HUDEP-2 (cell line): ENCODE results near the gene SHKBP1.
A peak's percentile ranks its signal among the peaks of the same experiment; 100 is the strongest.
"Not testable (repeated sequence)": the region's sequence is repeated elsewhere in the genome, so short reads cannot be mapped to it uniquely, and the experiment has no call there.

Experiments
- DNase-seq, 76 experiments: peaks; one replicate each; lab custom pipeline; 2025; ENCODE audit not compliant: unreplicated experiment in 76 of 76; lab: John Stamatoyannopoulos, UW

Gene SHKBP1, protein sequence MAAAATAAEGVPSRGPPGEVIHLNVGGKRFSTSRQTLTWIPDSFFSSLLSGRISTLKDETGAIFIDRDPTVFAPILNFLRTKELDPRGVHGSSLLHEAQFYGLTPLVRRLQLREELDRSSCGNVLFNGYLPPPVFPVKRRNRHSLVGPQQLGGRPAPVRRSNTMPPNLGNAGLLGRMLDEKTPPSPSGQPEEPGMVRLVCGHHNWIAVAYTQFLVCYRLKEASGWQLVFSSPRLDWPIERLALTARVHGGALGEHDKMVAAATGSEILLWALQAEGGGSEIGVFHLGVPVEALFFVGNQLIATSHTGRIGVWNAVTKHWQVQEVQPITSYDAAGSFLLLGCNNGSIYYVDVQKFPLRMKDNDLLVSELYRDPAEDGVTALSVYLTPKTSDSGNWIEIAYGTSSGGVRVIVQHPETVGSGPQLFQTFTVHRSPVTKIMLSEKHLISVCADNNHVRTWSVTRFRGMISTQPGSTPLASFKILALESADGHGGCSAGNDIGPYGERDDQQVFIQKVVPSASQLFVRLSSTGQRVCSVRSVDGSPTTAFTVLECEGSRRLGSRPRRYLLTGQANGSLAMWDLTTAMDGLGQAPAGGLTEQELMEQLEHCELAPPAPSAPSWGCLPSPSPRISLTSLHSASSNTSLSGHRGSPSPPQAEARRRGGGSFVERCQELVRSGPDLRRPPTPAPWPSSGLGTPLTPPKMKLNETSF

DNA sequence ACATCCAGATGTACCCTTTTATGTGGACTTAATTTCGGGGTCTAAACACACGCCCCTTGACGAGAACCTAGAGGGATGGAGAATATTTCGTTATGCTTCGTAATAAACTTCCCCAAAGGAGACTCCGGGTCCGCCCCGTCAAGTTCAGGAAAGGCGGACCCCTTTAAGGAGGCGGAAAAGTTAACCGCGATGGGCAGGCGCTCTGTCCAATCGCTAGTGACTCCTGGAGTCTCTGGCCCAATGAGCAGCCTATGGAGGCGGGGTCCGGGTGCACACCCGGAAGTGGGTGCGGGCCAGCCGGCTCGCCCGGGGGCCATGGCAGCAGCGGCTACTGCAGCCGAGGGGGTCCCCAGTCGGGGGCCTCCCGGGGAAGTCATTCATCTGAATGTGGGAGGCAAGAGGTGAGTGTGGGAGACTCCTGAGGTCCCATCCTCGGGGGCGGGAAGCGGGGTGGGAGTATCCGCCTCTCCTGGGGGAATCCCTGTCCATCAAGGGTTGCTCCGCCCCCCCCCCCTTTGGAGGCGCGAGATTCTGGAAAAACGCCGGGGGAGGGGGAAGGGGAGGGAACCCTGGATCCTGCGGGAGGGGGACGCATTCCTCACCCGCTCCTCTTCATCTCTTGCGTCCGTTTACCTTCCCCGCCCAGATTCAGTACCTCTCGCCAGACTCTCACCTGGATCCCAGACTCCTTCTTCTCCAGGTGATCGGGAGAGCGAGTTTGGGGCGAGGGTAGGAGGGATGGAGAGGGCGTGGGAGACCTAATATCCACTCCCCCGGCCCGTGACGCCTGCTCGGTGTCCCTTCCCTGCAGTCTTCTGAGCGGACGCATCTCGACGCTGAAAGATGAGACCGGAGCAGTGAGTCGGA is at the start of gene SHKBP1:
Gene SHKBP1, plus strand, starts transcription at position 289 of the 867 bp plus-strand sequence. Its CDS starts 27 bp downstream, at position 316.
- peak in 75 of 76 experiments; percentile 74 to 98 (median 94) for DNase-seq

DNA sequence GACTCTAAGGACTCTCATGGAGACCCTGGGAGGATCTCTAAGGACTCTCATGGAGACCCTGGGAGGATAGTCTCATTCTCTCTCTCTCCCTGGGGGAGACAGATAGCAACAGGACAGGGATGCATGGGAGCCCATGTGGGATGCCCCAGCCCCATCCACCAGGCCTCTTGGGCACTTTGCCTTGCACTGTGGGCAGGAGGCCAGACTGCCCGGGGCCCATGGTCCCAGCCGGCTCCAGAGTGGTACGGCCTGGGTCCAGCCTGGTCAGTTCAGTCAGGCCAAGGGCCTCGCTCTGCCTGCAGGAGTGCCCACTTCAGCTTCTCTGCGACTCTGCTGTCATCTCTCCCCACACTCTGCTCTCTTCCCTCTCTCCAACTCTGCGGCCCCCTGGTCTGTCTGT is 48.6 kb upstream of the SHKBP1 start:
- no peak for DNase-seq

DNA sequence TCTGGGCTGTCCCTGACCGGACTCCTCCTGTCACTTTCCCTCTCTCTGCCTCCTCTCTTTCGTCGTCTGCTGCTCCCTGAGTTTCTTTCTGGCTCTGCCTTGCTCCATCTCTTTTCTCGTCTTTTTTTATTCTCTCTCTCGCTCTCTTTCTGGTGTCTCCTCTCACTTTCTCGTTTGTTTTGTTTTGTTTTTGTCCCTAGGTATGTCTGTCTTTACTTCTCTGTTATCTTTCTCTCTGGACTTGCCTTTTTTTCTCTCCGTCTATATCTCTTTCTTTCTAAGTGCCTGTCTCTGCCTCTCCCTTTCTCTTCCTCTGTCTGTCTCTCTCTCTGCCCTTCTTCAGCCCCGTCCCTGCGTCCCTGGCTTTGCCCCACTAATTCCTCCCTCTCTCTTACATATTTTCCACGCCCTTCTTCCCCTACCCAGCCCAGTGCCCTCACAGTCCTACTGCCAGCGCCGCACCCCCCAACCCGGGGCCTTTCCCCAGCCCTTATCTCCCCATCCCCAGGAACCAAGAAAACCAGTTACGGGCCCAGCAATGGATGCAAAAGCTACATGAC is 48.1 kb upstream of the SHKBP1 start:
- peak in 15 of 76 experiments; percentile 29 to 68 (median 54) for DNase-seq

DNA sequence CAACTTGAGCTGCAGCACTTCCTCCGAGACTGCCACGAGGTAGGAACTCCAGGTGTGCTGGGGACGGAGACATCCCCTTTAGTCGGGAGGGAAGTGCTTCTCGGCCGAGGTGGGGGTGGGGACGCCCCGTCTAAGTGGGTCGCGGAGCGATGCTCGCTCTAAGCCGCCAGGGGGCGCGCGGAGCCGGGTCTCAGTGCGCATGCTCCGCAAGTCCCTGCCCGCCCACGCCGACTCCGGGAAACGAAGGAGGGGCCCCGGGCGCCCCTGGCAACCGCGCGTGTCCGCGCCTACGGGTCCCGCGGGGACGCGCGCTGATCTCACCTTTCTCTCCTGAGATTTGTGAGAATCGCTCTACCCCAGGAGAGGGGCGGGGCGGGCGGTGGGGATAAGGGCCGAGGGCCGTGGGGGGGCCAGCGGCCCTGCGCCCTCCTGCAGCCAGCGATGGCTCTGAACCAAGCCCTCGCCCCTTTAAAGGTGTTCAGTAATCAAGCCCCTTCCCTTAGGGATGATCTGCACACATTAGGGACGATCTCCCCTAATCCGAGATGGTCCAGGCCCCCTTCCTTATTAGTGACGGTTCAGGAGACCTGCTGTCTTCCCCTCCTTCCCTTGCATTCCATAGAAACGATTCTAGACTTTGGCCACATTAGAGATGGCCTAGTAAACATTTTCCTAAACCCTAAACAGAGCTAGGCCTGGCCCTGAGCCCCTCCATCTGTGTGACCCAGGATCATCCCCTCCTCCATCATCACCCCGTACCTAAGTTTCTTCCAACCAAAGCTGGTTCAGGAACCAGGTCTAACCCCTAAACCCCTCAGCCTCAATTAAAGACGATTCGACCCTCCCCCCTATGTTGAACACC is 47.3 kb upstream of the SHKBP1 start:
- peak in 72 of 76 experiments; percentile 26 to 93 (median 81) for DNase-seq

DNA sequence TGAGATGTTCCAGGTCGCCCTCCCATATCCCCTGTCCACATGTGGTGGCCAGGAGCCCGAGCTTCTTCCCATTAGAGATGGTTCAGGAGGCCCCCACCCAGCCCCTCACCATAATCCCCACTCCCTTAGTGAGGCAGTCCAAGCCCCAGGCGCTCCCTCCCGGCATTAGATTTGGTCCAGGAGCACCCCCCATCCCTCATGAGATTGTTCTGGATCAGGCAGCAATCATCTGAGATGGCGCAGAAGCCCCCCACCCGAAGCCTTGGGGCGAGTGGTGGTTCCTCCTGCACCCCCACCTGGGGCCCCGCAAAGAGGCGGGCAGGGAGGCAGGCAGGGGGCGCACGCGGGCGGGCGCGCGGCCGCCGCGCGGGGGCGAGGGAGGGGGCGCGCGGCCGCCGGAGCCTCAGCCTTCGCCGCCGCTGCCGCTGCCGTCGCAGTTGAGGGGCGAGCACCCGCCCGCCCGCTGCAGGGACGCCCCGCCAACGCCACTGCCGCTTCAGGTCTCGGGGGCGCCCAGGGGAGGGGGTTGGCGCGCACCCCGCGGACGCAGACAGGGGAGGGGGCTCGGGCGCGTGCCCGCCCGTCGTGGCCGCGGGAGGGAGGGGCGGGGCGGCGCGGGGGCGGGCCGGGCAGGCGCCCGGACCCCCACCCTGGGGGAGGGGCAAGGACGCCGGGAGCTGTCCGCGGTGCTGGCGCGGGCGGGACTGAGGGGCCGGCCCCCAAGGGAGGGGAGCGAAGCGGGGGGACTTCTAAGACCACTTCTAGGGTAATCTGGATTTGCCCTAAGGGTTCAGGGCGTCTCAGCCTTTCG is 46.4 kb upstream of the SHKBP1 start:
- peak in 14 of 76 experiments; percentile 9 to 47 (median 24) for DNase-seq

DNA sequence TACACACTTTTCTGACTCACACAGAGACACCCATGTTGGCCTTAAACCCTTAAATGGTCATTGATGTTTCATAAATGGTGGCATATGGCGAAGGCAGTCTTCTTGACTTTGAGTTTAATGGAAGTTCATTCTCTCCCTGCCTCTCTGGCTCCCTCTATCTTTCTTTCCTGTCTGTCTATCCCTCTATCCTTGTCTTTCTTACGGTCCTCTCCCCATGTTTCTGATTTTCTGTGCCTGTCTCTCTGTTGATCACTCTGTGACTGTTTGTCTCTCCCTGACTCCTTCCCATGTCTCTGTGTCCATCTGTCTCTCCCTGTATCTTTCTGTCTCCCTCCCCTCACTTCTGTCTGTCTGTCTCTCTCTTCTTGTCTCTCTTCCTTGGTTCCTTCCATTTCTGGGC is 43.2 kb upstream of the SHKBP1 start:
- DNase-seq = no peak

DNA sequence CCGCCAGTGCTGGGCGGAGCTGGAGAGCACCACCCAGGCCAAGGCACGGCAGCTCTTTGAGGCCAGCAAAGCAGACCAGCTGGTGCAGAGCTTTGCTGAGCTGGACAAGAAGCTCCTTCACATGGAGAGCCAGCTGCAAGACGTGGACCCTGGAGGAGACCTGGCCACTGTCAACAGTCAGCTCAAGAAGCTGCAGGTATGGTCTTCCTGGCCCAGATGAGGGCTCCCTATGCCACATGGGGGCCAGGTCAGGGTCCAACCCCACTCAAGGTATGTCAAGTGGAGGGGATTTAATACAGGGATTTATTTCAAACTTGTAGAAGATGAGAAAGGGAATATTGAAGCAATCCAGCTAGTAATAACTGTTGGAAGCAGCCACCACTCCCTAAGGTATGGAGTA is 42.5 kb upstream of the SHKBP1 start:
- no peak for DNase-seq

DNA sequence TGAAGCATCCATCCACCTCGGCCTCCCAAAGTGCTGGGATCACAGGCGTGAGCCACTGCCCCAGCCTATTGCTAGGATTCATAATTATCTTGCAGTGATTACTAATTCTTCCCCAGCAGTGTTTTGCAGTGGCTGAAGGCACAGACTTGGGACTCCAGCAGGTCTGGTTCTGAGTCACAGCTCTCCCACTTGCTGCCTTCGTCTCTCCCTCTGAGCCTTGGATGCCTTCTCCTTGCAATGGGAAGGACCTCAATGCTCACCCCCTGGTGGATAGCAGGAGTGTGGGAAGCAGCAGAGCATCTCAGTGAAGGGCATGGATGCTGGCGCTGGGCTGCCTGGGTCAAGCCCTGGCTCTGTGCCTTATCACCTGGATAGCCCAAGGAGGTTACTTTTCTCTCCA is 37.6 kb upstream of the SHKBP1 start:
- DNase-seq = no peak

DNA sequence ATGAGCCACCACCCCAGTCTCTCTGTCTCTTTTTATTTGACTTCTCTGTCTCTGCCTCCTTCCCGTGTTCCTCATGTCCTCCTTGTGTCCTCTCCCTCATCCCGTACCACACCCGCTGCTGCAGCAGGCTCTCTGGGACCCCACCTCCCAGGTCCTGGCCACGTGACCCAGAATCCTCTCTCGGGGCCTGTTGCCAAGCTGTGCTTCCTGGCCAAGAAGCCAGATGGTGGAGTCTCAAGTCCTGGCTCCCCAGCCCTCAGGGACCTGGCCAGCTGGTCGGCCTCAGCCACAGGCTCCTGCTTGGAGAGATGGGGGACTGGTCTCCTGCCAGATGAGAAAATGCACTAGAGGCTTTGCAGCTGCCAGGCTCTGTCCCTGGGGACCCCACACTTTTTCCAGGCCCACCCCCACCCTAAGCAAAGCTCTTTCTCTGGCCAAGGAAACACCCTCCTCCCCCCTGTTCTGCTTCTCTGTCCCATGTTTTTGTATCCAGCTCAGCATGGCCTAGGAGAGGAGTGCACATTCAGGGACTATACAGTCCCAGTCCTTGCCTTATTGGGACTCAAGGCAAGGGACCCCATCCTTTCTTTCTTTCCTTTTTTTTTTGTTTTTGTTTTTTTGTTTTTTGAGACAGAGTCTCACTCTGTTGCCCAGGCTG is 34.3 kb upstream of the SHKBP1 start:
- DNase-seq = no peak

DNA sequence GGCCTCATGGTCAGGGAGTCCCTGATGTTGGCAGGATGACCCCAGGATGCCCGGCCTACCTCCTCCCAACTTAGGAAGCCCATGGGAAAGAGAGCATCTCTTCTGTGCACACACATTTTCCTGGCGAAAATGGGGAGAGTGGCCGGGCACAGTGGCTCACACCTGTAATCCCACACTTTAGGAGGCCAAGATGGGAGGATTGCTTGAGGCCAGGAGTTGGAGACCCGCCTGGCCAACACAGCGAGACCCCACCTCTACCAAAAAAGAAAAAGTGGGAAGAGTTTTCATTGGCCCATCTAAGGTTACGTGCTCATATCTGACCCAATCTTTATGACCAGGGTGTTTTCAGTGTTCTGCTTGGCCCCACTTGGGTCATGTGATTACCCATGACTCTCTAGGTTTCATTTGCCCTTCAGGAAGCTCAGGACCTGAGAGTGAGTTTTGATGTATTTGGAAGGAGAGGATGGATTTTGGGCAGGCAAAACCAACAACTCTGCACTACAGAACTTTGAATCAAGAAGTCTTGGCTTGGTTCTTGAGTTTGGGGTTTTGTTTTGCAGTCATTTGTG is 33.6 kb upstream of the SHKBP1 start:
- DNase-seq = no peak

DNA sequence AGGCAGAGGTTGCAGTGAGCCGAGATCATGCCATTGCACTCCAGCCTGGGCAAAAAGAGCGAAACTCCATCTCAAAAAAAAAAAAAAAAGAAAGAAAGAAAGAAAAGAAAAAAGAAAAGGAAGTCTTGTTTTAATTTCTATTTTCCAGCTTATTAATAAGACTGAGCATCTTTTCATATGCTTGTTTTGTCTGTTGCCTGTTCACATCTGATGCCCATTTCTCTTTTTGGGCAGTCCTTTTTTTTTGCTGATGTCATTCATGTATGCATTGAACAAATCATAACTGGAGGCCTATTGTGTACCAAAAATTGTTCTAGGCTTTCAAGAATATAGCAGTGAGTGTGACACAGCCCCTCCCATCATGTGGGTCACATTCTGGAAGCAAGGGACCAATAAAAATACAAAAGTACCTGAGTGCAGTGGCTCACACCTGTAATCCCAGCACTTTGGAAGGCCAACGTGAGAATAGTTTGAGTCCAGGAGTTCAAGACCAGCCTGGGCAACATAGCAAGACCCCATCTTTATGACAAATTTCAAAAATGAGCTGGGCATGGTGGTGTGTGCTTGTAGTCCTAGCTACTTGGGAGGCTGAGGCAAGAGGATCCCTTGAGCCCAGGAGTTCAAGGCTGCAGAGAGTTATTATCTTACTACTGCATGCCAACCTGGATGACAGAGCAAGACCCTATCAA is 30.4 kb upstream of the SHKBP1 start:
- DNase-seq = not testable (repeated sequence)

DNA sequence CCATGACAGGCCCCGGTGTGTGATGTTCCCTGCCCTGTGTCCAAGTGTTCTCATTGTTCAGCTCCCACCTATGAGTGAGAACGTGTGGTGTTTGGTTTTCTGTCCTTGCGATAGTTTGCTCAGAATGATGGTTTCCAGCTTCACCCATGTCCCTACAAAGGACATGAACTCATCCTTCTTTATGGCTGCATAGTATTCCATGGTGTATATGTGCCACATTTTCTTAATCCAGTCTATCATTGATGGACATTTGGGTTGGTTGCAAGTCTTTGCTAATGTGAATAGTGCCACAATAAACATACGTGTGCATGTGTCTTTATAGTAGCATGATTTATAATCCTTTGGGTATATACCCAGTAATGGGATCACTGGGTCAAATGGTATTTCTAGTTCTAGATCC is 29.5 kb upstream of the SHKBP1 start:
- DNase-seq = not testable (repeated sequence)

DNA sequence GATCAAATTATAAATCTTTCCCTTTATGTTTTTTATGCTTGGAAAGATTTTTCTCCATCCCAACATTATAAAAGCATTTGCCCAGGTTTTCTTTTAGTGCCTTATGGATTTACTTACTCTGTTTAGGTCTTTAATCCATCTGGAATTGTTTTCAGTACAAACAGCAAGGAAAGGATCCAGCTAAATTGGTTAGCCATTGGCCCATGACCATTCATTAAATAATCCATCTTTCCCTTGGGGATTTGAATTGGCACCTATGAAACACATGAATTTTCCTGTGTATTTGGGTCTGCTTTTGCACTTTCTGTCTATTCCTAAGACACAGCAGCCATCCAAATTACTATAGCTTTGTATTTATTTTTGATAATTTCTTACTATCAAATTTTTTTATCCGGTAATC is 28.8 kb upstream of the SHKBP1 start:
- no peak for DNase-seq

DNA sequence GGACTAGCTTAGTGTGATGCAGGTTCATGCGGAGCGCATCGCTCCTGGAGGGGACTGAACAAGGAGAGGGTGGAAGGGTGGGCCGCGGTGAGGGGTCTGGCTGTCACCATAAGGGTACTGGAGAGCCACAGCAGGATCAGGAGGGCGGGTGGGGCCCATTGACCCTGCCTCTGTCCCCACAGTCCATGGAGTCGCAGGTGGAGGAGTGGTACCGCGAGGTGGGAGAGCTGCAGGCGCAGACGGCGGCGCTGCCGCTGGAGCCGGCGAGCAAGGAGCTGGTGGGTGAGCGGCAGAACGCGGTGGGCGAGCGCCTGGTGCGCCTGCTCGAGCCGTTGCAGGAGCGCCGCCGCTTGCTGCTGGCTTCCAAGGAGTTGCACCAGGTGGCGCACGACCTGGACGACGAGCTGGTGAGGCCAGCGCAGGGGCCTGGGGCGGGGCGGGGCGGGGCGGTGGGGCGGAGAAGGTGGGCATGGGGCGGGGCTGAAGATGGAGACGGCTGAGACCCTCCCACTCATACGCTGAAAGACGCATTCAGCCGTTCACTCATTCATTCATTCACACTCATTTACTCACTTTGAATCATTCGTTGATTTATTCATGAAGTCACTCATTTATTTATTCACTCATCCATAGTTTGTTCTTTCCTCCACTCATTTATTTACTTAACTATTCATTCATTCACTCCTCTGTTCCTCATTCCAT is 27.5 kb upstream of the SHKBP1 start:
- peak in 50 of 76 experiments; percentile 14 to 71 (median 46) for DNase-seq

DNA sequence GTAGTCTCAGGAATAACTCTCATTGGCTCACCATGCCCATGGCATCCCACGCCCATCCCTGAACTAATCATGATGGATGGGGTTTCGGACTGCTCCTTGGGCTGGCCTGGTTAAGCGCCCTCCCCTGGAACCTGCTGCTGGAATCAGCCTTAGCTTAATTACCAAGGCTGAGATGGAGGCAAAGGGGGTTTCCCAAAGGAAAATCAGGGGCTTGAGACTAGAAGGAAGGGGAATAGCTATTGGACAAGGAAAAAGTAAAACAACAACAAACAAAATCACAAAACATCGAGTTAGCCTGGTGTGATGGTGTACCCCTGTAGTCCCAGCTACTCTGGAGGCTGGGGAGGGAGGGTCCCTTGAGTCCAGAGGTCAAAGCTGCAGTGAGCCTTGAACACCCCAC is 25.7 kb upstream of the SHKBP1 start:
- no peak for DNase-seq

DNA sequence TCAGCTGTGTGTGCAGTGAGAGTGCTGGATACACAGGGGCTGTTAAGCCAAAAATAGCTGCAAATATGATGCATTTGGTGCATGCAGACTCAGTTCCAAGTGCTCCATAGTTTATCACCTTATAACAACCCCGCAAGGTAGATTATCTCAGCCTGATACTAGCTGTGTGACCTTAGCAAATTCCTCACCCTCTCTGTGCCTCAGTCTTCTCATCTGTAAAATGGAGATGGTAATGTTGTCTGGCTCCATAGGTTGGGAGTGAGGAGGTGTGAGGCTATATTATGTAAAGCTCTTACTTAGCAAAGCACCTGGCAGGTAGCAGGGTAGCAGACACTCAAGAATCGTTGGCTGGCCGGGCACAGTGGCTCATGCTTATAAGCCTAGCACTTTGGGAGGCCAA is 23.8 kb upstream of the SHKBP1 start:
- no peak for DNase-seq
